Measurements from ENCODE around the gene SMYD3. TPM values are rescaled to one million over a fixed set of nuclear protein-coding genes. Genes with fewer than 3 reads are reported as not detected.

The SMYD3 gene
- total and polyA plus RNA-seq, 4 donors: 10.5 to 40.1 (median 32.5) TPM

DNA sequence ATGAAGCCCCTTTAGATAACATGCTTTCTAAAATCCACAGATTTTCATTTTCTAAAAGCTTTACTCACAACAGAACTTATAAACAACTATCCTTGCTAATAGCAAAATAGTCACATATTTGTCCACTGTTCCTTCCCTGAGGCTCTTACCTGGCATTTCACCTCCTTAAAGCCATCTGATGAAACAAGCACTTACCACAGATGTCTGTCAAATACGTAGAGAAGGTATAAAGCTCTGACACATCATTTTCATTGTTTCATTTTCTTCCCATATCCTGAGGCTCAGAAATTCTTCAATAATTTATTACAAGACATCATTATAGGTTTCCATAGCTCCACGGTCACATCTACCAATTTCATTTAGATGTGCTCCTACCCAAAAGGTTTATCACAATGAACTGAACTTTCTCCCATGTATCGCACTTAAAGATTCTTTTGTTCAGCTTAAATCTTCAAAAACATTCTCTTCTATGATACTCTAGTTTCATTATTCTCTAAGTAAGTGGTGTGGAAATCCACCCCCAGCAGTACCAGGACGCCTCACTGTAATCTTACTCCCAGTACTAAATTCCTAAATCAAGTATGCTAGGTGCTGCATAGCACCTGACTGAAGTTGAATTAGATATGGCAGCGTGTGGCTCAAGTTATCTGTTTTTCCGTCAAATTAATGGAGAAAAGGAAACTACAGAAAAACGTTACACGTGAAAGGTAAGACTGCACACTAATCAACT lies 569.6 kb downstream of the SMYD3 start:
- no peak overlapping the region for H3K27ac ChIP-seq (ENCODE audit: low read depth in 1 of 2, low read length in 1 of 2)
- H3K36me3 ChIP-seq (ENCODE audit: control insufficient read depth in 4 of 4, insufficient read depth in 4 of 4, low read length in 4 of 4): peaks cover 0 to 2% (median 0%) of the 10 kb centered on the region in 4 donors
- no peaks in the 10 kb centered on the region for H3K9me3 ChIP-seq (ENCODE audit: control insufficient read depth in 4 of 4, insufficient read depth in 3 of 4, low read length in 3 of 4)
- H3K27me3 ChIP-seq (ENCODE audit: control insufficient read depth in 3 of 3, insufficient read depth in 3 of 3, low read length in 2 of 3): no peaks in the 10 kb centered on the region
- ATAC-seq (ENCODE audit: insufficient read depth, low FRiP score) (no peak), DNase-seq (no peak)
- no peak overlapping the region for H3K9ac ChIP-seq (ENCODE audit: insufficient read depth in 1 of 2, low read length in 2 of 2)
- WGBS, 2 donors: 91 to 96% methylated on average over 8 of the region's 8 CpGs
- no peak for TF ChIP-seq CTCF (IDR thresholded peaks at IDR 0.05; ENCODE audit: control extremely low read depth, extremely low read depth)
- H3K4me3 ChIP-seq: no peak overlapping the region
- peaks cover 0 to 4% (median 0%) of the 10 kb centered on the region in 5 donors for H3K4me1 ChIP-seq (ENCODE audit: control insufficient read depth in 5 of 5, insufficient read depth in 5 of 5, low read length in 5 of 5)

DNA sequence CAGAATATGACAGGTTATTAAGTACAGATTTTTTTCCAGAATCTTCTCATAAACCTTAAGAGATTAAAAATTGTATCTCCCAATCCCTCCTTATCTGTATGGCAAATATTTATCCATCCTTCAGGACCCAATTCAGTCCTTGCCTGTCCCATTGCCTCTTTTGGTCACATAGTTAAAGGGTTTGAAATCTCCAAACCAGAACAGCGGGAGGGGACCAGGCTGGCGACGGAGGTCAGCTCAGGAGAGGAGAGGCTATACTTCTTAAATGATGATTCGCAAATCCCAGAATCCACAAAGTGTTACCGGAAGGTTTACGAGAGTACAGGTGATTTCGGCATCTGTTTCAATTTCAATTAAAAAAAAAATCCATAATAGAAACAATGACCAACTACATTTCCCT lies 572.7 kb downstream of the SMYD3 start:
- Histone ChIP-seq H3K4me3 (no peak overlapping the region), H3K36me3 (ENCODE audit: control insufficient read depth in 4 of 4, insufficient read depth in 4 of 4, low read length in 4 of 4) (peaks cover 0 to 2% (median 0%) of the 10 kb centered on the region in 4 donors), H3K9me3 (ENCODE audit: control insufficient read depth in 4 of 4, insufficient read depth in 3 of 4, low read length in 3 of 4) (no peaks in the 10 kb centered on the region), H3K9ac (ENCODE audit: insufficient read depth in 1 of 2, low read length in 2 of 2) (no peak overlapping the region), H3K27me3 (ENCODE audit: control insufficient read depth in 3 of 3, insufficient read depth in 3 of 3, low read length in 2 of 3) (no peaks in the 10 kb centered on the region), H3K27ac (ENCODE audit: low read depth in 1 of 2, low read length in 1 of 2) (no peak overlapping the region), H3K4me1 (ENCODE audit: control insufficient read depth in 5 of 5, insufficient read depth in 5 of 5, low read length in 5 of 5) (peaks cover 0 to 4% (median 0%) of the 10 kb centered on the region in 5 donors)
- TF ChIP-seq CTCF (IDR thresholded peaks at IDR 0.05; ENCODE audit: control extremely low read depth, extremely low read depth): no peak
- WGBS, 2 donors: 91 to 96% methylated on average over 7 of the region's 7 CpGs
- ATAC-seq (ENCODE audit: insufficient read depth, low FRiP score): no peak
- DNase-seq: no peak

GRCh38 chr1:245933431-245934045 lies 573.5 kb downstream of the SMYD3 start:
- 47 to 66% methylated on average over 2 of the region's 2 CpGs for WGBS, 2 donors
- Histone ChIP-seq H3K27ac (ENCODE audit: low read depth in 1 of 2, low read length in 1 of 2) (no peak overlapping the region), H3K4me1 (ENCODE audit: control insufficient read depth in 5 of 5, insufficient read depth in 5 of 5, low read length in 5 of 5) (peaks cover 0 to 4% (median 0%) of the 10 kb centered on the region in 5 donors), H3K36me3 (ENCODE audit: control insufficient read depth in 4 of 4, insufficient read depth in 4 of 4, low read length in 4 of 4) (peaks cover 0 to 2% (median 0%) of the 10 kb centered on the region in 4 donors), H3K9ac (ENCODE audit: insufficient read depth in 1 of 2, low read length in 2 of 2) (no peak overlapping the region), H3K27me3 (ENCODE audit: control insufficient read depth in 3 of 3, insufficient read depth in 3 of 3, low read length in 2 of 3) (no peaks in the 10 kb centered on the region), H3K4me3 (no peak overlapping the region), H3K9me3 (ENCODE audit: control insufficient read depth in 4 of 4, insufficient read depth in 3 of 4, low read length in 3 of 4) (no peaks in the 10 kb centered on the region)
- ATAC-seq (ENCODE audit: insufficient read depth, low FRiP score) (no peak), DNase-seq (peak in 2 of 3 donors; percentile 32 to 71)
- TF ChIP-seq CTCF (IDR thresholded peaks at IDR 0.05; ENCODE audit: control extremely low read depth, extremely low read depth): no peak
